Upper lobe of left lung (tissue), 6 donors: ENCODE data around the gene RAN. TPM values are rescaled to one million over a fixed set of nuclear protein-coding genes. Genes with fewer than 3 reads are reported as not detected.
"Not testable (repeated sequence)": the region's sequence is repeated elsewhere in the genome, so short reads cannot be mapped to it uniquely, and the experiment has no call there.

ENCODE experiments used
- ATAC-seq, 2 donors: fragments of 200-7000 bp; cut with Tn5 transposase; one replicate each; pipeline ENCODE4 v1.9.1; 2022; ENCODE audit warnings: mild to moderate bottlenecking in 2 of 2, moderate library complexity in 2 of 2; ENCODE audit not compliant: low FRiP score in 2 of 2
- DNase-seq, 2 donors: peaks; one replicate each; pipeline ENCODE4 v3.0.0-alpha.2; 2019 to 2020
- H3K27ac ChIP-seq, 4 donors: fragments of 200-600 bp; sonication (generic); one replicate each; pipeline ENCODE4 v1.5.1; 2016 to 2019
- H3K27me3 ChIP-seq, 4 donors: fragments of 200-600 bp; sonication (generic); one replicate each; pipeline ENCODE4 v1.5.1; 2017 to 2019
- H3K36me3 ChIP-seq, 4 donors: fragments of 200-600 bp; sonication (generic); one replicate each; pipeline ENCODE4 v1.5.1; 2016 to 2019
- H3K4me1 ChIP-seq, 4 donors: fragments of 200-600 bp; sonication (generic); one replicate each; pipeline ENCODE4 v1.5.1; 2018 to 2019
- H3K4me3 ChIP-seq, 4 donors: fragments of 200-600 bp; sonication (generic); one replicate each; pipeline ENCODE4 v1.5.1; 2017 to 2019; ENCODE audit warnings: mild to moderate bottlenecking in 2 of 4, moderate library complexity in 1 of 4
- H3K9me3 ChIP-seq, 4 donors: fragments of 200-600 bp; sonication (generic); one replicate each; pipeline ENCODE4 v1.5.1; 2018 to 2019
- EP300 ChIP-seq, 4 donors: sonication (generic); formaldehyde crosslinking; IDR thresholded peaks; one replicate each; pipeline ENCODE4 v1.5.1; 2017; ENCODE audit warnings: antibody characterized with exemption in 4 of 4, control low read depth in 2 of 4
- POLR2A ChIP-seq, 4 donors: fragments of 450-650 bp; IDR thresholded peaks; one replicate each; pipeline ENCODE4 v1.5.1; 2016 to 2017; ENCODE audit warnings: antibody characterized with exemption in 4 of 4, mild to moderate bottlenecking in 2 of 4
- POLR2AphosphoS5 ChIP-seq, 2 donors: sonication (generic); formaldehyde crosslinking; IDR thresholded peaks; one replicate each; pipeline ENCODE4 v1.5.1; 2017; ENCODE audit warnings: antibody characterized with exemption in 2 of 2
- WGBS, 2 donors: methylation state at CpG; one replicate each; pipeline ENCODE4 v1.1.5; 2017 to 2018; 5-methylcytosine and 5-hydroxymethylcytosine counted together
- total RNA-seq, 6 donors: library from RNA; depleted of rRNA in 4 of 6; stranded (reverse); fragments of >200 nt in 4 of 6; gene quantifications; one replicate each; pipeline versions ENCODE4 v1.1.0 to v1.2.1, GENCODE V29; 2016 to 2021
- TF ChIP-seq, protein P1 (sequence below), 6 experiments: fragments of 450-650 bp in 4 of 6; fragments of 200-600 bp in 2 of 6; sonication (generic) in 2 of 6; IDR thresholded peaks; one replicate each; pipeline ENCODE4 v1.5.1; 2016 to 2019; ENCODE audit warnings: antibody characterized with exemption in 6 of 6
- donor health status: DM: no; HTN: no; CAD: no; lungs with moderate emphysema.
- donor health status: DM: no; HTN: yes; CAD: no; lungs with severe emphysema.

RAN gene
- total RNA-seq, 6 donors from 2014 or later, result 75.4 to 406 (median 188) TPM

- Histone ChIP-seq H3K4me1 (peaks cover 17 to 25% (median 21%) of the 10 kb centered on the region in 4 donors), H3K27ac (peak within 1 kb of the TSS; percentile 80 to 91 (median 82)), H3K27me3 (no peaks in the 10 kb centered on the region), H3K4me3 (peak within 1 kb of the TSS; percentile 70 to 99 (median 96)), H3K36me3 (no peaks in the 10 kb centered on the region), H3K9me3 (no peaks in the 10 kb centered on the region)
- TF ChIP-seq EP300 (IDR thresholded peaks at IDR 0.05) (no peak), POLR2A (IDR thresholded peaks at IDR 0.05) (peak in 1 of 4 donors; percentile 41), POLR2AphosphoS5 (IDR thresholded peaks at IDR 0.05) (no peak)
- TF ChIP-seq, protein P1, sequence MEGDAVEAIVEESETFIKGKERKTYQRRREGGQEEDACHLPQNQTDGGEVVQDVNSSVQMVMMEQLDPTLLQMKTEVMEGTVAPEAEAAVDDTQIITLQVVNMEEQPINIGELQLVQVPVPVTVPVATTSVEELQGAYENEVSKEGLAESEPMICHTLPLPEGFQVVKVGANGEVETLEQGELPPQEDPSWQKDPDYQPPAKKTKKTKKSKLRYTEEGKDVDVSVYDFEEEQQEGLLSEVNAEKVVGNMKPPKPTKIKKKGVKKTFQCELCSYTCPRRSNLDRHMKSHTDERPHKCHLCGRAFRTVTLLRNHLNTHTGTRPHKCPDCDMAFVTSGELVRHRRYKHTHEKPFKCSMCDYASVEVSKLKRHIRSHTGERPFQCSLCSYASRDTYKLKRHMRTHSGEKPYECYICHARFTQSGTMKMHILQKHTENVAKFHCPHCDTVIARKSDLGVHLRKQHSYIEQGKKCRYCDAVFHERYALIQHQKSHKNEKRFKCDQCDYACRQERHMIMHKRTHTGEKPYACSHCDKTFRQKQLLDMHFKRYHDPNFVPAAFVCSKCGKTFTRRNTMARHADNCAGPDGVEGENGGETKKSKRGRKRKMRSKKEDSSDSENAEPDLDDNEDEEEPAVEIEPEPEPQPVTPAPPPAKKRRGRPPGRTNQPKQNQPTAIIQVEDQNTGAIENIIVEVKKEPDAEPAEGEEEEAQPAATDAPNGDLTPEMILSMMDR (IDR thresholded peaks at IDR 0.05), result no peak
- DNase-seq (peak; percentile 86 to 99), ATAC-seq (peak; percentile 95 to 99)
- WGBS, 2 donors, result 0 to 1% methylated on average over 30 to 41 of the region's 79 CpGs
Observed at GRCh38 chr12:130838951-130839769, 32.7 kb upstream of the RAN start, which contains the start of gene STX2. STX2 (minus strand) TSS chr12:130839250; CDS start chr12:130839099, 151 bp downstream.

DNA sequence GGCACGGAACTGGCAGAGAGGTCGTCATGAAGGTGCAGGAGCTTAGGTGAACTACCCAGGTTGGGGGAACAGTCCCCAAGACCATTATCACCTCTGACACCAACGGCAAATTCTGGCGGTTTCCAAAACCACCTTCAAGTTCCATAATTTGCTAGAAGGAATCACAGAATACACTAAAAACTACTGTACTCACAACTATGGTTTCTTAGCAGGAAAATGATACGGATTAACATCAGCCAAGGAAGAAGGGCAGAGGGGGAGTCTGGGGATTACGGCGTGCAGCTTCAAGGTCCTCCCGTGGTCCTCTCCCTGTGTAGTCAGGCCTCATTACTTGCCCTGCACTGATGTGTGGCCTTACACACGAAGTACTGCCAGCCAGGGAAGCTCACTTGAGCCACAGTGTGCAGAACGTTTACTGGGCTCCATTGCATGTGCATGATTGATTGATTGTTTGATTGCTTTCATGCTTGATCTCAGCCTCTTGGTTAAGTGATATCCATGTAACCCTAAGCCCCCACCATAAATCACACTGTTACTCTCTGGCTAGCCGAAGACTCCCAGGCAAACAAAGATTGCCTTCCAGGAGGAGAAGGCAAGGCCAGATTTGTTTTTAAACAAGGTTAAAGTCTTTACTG is 32.0 kb upstream of the RAN start:
- WGBS, 2 donors, result 64 to 68% methylated on average over 11 of the region's 11 CpGs
- no peaks in the 10 kb centered on the region for H3K27me3 ChIP-seq
- H3K27ac ChIP-seq, result peak overlapping the region in 1 of 4 donors; percentile 80
- H3K36me3 ChIP-seq, result no peaks in the 10 kb centered on the region
- ATAC-seq, result no peak
- H3K4me1 ChIP-seq, result peaks cover 17 to 25% (median 21%) of the 10 kb centered on the region in 4 donors
- no peaks in the 10 kb centered on the region for H3K9me3 ChIP-seq
- DNase-seq, result no peak
- H3K4me3 ChIP-seq, result peak overlapping the region in 3 of 4 donors; percentile 70 to 99 (median 96)
- TF ChIP-seq POLR2A (IDR thresholded peaks at IDR 0.05), result no peak
- no peak for TF ChIP-seq EP300 (IDR thresholded peaks at IDR 0.05)
- TF ChIP-seq, protein P1 (IDR thresholded peaks at IDR 0.05), result no peak
- TF ChIP-seq POLR2AphosphoS5 (IDR thresholded peaks at IDR 0.05), result no peak

DNA sequence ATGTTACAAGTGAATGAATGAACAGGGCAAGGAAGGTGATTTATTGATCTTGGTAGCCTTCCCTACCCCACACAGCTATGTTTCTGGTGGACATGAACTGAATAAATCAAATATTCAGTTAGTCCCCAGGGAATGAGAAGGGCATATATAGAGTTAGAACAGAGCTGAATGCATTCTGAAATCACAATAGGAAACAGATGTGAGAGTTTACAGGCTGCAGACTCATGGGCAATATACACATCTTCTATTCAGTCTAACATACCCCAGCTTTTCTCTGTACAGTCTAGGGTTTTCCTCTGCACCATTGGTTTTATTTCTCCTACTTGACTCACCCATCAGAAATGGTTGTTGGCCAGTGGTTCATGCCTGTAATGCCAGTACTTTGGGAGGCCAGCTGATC is 25.5 kb upstream of the RAN start:
- TF ChIP-seq POLR2A (IDR thresholded peaks at IDR 0.05) (no peak), EP300 (IDR thresholded peaks at IDR 0.05) (no peak), POLR2AphosphoS5 (IDR thresholded peaks at IDR 0.05) (no peak)
- TF ChIP-seq, protein P1 (IDR thresholded peaks at IDR 0.05), result no peak
- Histone ChIP-seq H3K4me3 (no peak overlapping the region), H3K36me3 (no peaks in the 10 kb centered on the region), H3K9me3 (no peaks in the 10 kb centered on the region), H3K27ac (no peak overlapping the region), H3K4me1 (peaks cover 0 to 2% (median 0%) of the 10 kb centered on the region in 4 donors), H3K27me3 (no peaks in the 10 kb centered on the region)
- DNase-seq (no peak), ATAC-seq (no peak)

GRCh38 chr12:130847112-130847511 is 24.8 kb upstream of the RAN start:
- TF ChIP-seq POLR2AphosphoS5 (IDR thresholded peaks at IDR 0.05) (no peak), EP300 (IDR thresholded peaks at IDR 0.05) (no peak), POLR2A (IDR thresholded peaks at IDR 0.05) (no peak)
- TF ChIP-seq, protein P1 (IDR thresholded peaks at IDR 0.05), result no peak
- Histone ChIP-seq H3K4me3 (no peak overlapping the region), H3K9me3 (no peaks in the 10 kb centered on the region), H3K4me1 (peaks cover 0 to 2% (median 0%) of the 10 kb centered on the region in 4 donors), H3K27ac (no peak overlapping the region), H3K36me3 (no peaks in the 10 kb centered on the region), H3K27me3 (no peaks in the 10 kb centered on the region)
- no peak for DNase-seq
- 86 to 88% methylated on average over 7 of the region's 7 CpGs for WGBS, 2 donors
- ATAC-seq, result no peak

GRCh38 chr12:130848105-130848504 is 23.8 kb upstream of the RAN start:
- H3K27ac ChIP-seq, H3K4me3 ChIP-seq, H3K27me3 ChIP-seq, H3K36me3 ChIP-seq, H3K4me1 ChIP-seq, H3K9me3 ChIP-seq, ATAC-seq, DNase-seq: not testable (repeated sequence)
- WGBS, 2 donors, result 89% methylated on average over 6 of the region's 6 CpGs

- ATAC-seq, result not testable (repeated sequence)
Observed at GRCh38 chr12:130848785-130849305, 23.0 kb upstream of the RAN start.

More at GRCh38 chr12:130848785-130849305, 23.0 kb upstream of the RAN start:
- H3K36me3 ChIP-seq, H3K9me3 ChIP-seq, H3K4me3 ChIP-seq, H3K27ac ChIP-seq, H3K4me1 ChIP-seq, H3K27me3 ChIP-seq, DNase-seq: not testable (repeated sequence)
- WGBS, 2 donors, result 100% methylated on average over 1 of the region's 1 CpG
